H9 (cell line): ENCODE results near the gene SLC24A4. TPM values are rescaled to one million over a fixed set of nuclear protein-coding genes. Genes with fewer than 3 reads are reported as not detected.

ENCODE experiments used
- DNase-seq: peaks from one replicate; pipeline ENCODE4 v3.0.0-alpha.2; 2017
- H2AFZ ChIP-seq: one replicate; pipeline ENCODE4 v1.6.1; 2013; ENCODE audit warnings: mild to moderate bottlenecking, low read length, control low read depth, moderate library complexity
- H2AK5ac ChIP-seq: 2 replicates; pipeline ENCODE4 v1.6.1; 2013; ENCODE audit warnings: low read length, control low read depth, mixed read lengths; ENCODE audit not compliant: insufficient read length
- H2BK120ac ChIP-seq: one replicate; pipeline ENCODE4 v1.6.1; 2013; ENCODE audit warnings: low read depth, mild to moderate bottlenecking, low read length, control low read depth, inconsistent platforms; ENCODE audit not compliant: poor library complexity, severe bottlenecking
- H2BK12ac ChIP-seq: 2 replicates; pipeline ENCODE4 v1.6.1; 2013; ENCODE audit warnings: low read length, control low read depth, mixed read lengths, low read depth; ENCODE audit not compliant: insufficient read length
- H2BK15ac ChIP-seq: 2 replicates; pipeline ENCODE4 v1.6.1; 2013; ENCODE audit warnings: low read depth, low read length, control low read depth
- H2BK20ac ChIP-seq: one replicate; pipeline ENCODE4 v1.6.1; 2013; ENCODE audit warnings: low read depth, mild to moderate bottlenecking, low read length, control low read depth, inconsistent platforms; ENCODE audit not compliant: poor library complexity, severe bottlenecking
- H2BK5ac ChIP-seq: 2 replicates; pipeline ENCODE4 v1.6.1; 2013; ENCODE audit warnings: low read length, control low read depth, mixed read lengths; ENCODE audit not compliant: insufficient read length
- H3K14ac ChIP-seq: 2 replicates; pipeline ENCODE4 v1.6.1; 2013; ENCODE audit warnings: low read length, control low read depth; ENCODE audit not compliant: insufficient read depth
- H3K18ac ChIP-seq: 2 replicates; pipeline ENCODE4 v1.6.1; 2013; ENCODE audit warnings: low read depth, mild to moderate bottlenecking, mixed read lengths, low read length, control low read depth; ENCODE audit not compliant: insufficient read length
- H3K23ac ChIP-seq: 2 replicates; pipeline ENCODE4 v1.6.1; 2013; ENCODE audit warnings: low read length, control low read depth, mixed read lengths, low read depth; ENCODE audit not compliant: insufficient read length
- H3K23me2 ChIP-seq: 2 replicates; pipeline ENCODE4 v1.6.1; 2013; ENCODE audit warnings: low read depth, mild to moderate bottlenecking, mixed read lengths, low read length, control low read depth; ENCODE audit not compliant: insufficient read length, poor library complexity, severe bottlenecking
- H3K27ac ChIP-seq: 2 replicates; pipeline ENCODE4 v1.5.1; 2013; ENCODE audit warnings: low read length, control low read depth, mixed read lengths, low read depth; ENCODE audit not compliant: insufficient read length
- H3K27me3 ChIP-seq: 2 replicates; pipeline ENCODE4 v1.6.1; 2013; ENCODE audit warnings: low read length, control low read depth, inconsistent platforms; ENCODE audit not compliant: insufficient read depth
- H3K4ac ChIP-seq: 2 replicates; pipeline ENCODE4 v1.6.1; 2013; ENCODE audit warnings: low read depth, mild to moderate bottlenecking, control low read depth, inconsistent platforms, low read length, moderate library complexity
- H3K4me1 ChIP-seq: 2 replicates; pipeline ENCODE4 v1.6.1; 2013; ENCODE audit warnings: low read length, control low read depth, inconsistent platforms; ENCODE audit not compliant: insufficient read depth
- H3K4me2 ChIP-seq: 2 replicates; pipeline ENCODE4 v1.6.1; 2013; ENCODE audit warnings: low read length, control low read depth, mixed read lengths; ENCODE audit not compliant: insufficient read length, insufficient read depth
- H3K56ac ChIP-seq: 2 replicates; pipeline ENCODE4 v1.6.1; 2013; ENCODE audit warnings: low read depth, mild to moderate bottlenecking, mixed read lengths, low read length, control low read depth; ENCODE audit not compliant: insufficient read length
- H3K79me1 ChIP-seq: 2 replicates; pipeline ENCODE4 v1.6.1; 2013; ENCODE audit warnings: low read depth, mild to moderate bottlenecking, moderate library complexity, low read length, control low read depth, inconsistent platforms; ENCODE audit not compliant: insufficient read depth, poor library complexity, severe bottlenecking
- H3K79me2 ChIP-seq: 2 replicates; pipeline ENCODE4 v1.6.1; 2013; ENCODE audit warnings: low read length, control low read depth, inconsistent platforms; ENCODE audit not compliant: insufficient read depth
- H3K9ac ChIP-seq: 2 replicates; pipeline ENCODE4 v1.6.1; 2013; ENCODE audit warnings: low read length, control low read depth, mixed read lengths; ENCODE audit not compliant: insufficient read length; ENCODE audit errors: extremely low read depth
- H3K9me3 ChIP-seq: one replicate; pipeline ENCODE4 v1.6.1; 2013; ENCODE audit warnings: low read depth, low read length, inconsistent platforms; ENCODE audit not compliant: control insufficient read depth
- H3T11ph ChIP-seq: one replicate; pipeline ENCODE4 v1.6.1; 2013; ENCODE audit warnings: mild to moderate bottlenecking, low read length, control low read depth, inconsistent platforms
- H4K20me1 ChIP-seq: one replicate; pipeline ENCODE4 v1.6.1; 2013; ENCODE audit not compliant: control insufficient read depth, insufficient read length, insufficient read depth
- H4K5ac ChIP-seq: 2 replicates; pipeline ENCODE4 v1.6.1; 2013; ENCODE audit warnings: low read depth, mild to moderate bottlenecking, mixed read lengths, low read length, control low read depth; ENCODE audit not compliant: insufficient read length
- H4K8ac ChIP-seq: replicated peaks from 2 replicates; pipeline ENCODE4 v1.6.1; 2013; ENCODE audit warnings: low read length, control low read depth, mixed read lengths, low read depth; ENCODE audit not compliant: insufficient read length
- H4K91ac ChIP-seq: 2 replicates; pipeline ENCODE4 v1.6.1; 2013; ENCODE audit warnings: low read depth, mild to moderate bottlenecking, moderate library complexity, mixed read lengths, low read length, control low read depth; ENCODE audit not compliant: insufficient read length
- H3K27ac Mint-ChIP-seq, 3 experiments: 2 replicates in 2 of 3; 3 replicates in 1 of 3; pipeline ENCODE4 v1.8.0; 2020 to 2021; ENCODE audit warnings: mixed read lengths in 3 of 3, mild to moderate bottlenecking in 1 of 3, moderate library complexity in 1 of 3
- H3K27me3 Mint-ChIP-seq: 2 replicates; pipeline ENCODE4 v1.8.0; 2021; ENCODE audit warnings: low read depth, mild to moderate bottlenecking, moderate library complexity, mixed read lengths
- H3K36me3 Mint-ChIP-seq, 3 experiments: 2 replicates in 2 of 3; 3 replicates in 1 of 3; pipeline ENCODE4 v1.8.0; 2020 to 2021; ENCODE audit warnings: low read depth in 3 of 3, mixed read lengths in 3 of 3; ENCODE audit not compliant: insufficient read depth in 1 of 3
- H3K4me1 Mint-ChIP-seq, 2 experiments: 2 replicates each; pipeline ENCODE4 v1.8.0; 2020; ENCODE audit warnings: mixed read lengths in 2 of 2
- H3K4me3 Mint-ChIP-seq, 2 experiments: 2 replicates in 1 of 2; 3 replicates in 1 of 2; pipeline ENCODE4 v1.8.0; 2020 to 2021; ENCODE audit warnings: mild to moderate bottlenecking in 2 of 2, mixed read lengths in 2 of 2, moderate library complexity in 1 of 2
- H3K9me3 Mint-ChIP-seq, 2 experiments: 2 replicates in 1 of 2; 3 replicates in 1 of 2; pipeline ENCODE4 v1.8.0; 2020; ENCODE audit warnings: mild to moderate bottlenecking in 2 of 2, mixed read lengths in 2 of 2, moderate library complexity in 1 of 2
- WGBS: extraction: QIAGEN DNeasy Blood & Tissue Kit; methylation state at CpG from one replicate; pipeline ENCODE4 v1.1.7; 2013; ENCODE audit warnings: missing lambda C conversion rate, low lambda C conversion rate, mixed read lengths; ENCODE audit not compliant: insufficient read length; ENCODE audit errors: extremely low coverage; 5-methylcytosine and 5-hydroxymethylcytosine counted together
- total RNA-seq: library from RNA; stranded (reverse); gene quantifications from 2 replicates; pipeline ENCODE4 v1.2.1, GENCODE V29; 2021
- TF ChIP-seq, protein P1 (sequence below): fragments of 200-600 bp; sonication (generic); conservative IDR thresholded peaks from 3 replicates; pipeline ENCODE4 v1.8.0; 2021; ENCODE audit warnings: antibody characterized with exemption, mild to moderate bottlenecking

Gene SLC24A4
- total RNA-seq, 1 experiment from 2014 or later, result 0.24 TPM

GRCh38 chr14:92308716-92309115, 14.2 kb upstream of the SLC24A4 start:
- H3K4me3 Mint-ChIP-seq, result no peak overlapping the region
- H3K56ac ChIP-seq, result no peak overlapping the region
- no peak overlapping the region for H2AFZ ChIP-seq
- no peak overlapping the region for H2BK5ac ChIP-seq
- no peak overlapping the region for H3T11ph ChIP-seq
- no peak overlapping the region for H3K14ac ChIP-seq
- H3K27ac ChIP-seq, result no peak overlapping the region
- H3K27me3 Mint-ChIP-seq, result peaks cover 8% of the 10 kb centered on the region
- no peak overlapping the region for H2BK15ac ChIP-seq
- WGBS, result no CpG with 5 or more reads among the region's 8 CpGs
- H4K5ac ChIP-seq, result no peak overlapping the region
- no peak overlapping the region for H4K8ac ChIP-seq
- no peaks in the 10 kb centered on the region for H3K27me3 ChIP-seq
- DNase-seq, result no peak
- no peaks in the 10 kb centered on the region for H3K23me2 ChIP-seq
- no peak overlapping the region for H4K91ac ChIP-seq
- no peaks in the 10 kb centered on the region for H3K79me1 ChIP-seq
- no peak overlapping the region for H2AK5ac ChIP-seq
- no peak overlapping the region for H3K18ac ChIP-seq
- no peak overlapping the region for H2BK120ac ChIP-seq
- TF ChIP-seq, protein P1, sequence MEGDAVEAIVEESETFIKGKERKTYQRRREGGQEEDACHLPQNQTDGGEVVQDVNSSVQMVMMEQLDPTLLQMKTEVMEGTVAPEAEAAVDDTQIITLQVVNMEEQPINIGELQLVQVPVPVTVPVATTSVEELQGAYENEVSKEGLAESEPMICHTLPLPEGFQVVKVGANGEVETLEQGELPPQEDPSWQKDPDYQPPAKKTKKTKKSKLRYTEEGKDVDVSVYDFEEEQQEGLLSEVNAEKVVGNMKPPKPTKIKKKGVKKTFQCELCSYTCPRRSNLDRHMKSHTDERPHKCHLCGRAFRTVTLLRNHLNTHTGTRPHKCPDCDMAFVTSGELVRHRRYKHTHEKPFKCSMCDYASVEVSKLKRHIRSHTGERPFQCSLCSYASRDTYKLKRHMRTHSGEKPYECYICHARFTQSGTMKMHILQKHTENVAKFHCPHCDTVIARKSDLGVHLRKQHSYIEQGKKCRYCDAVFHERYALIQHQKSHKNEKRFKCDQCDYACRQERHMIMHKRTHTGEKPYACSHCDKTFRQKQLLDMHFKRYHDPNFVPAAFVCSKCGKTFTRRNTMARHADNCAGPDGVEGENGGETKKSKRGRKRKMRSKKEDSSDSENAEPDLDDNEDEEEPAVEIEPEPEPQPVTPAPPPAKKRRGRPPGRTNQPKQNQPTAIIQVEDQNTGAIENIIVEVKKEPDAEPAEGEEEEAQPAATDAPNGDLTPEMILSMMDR, result no peak
- H3K79me2 ChIP-seq, result no peaks in the 10 kb centered on the region
- H3K4me1 ChIP-seq, result no peaks in the 10 kb centered on the region
- H3K4me1 Mint-ChIP-seq, result no peaks in the 10 kb centered on the region
- no peaks in the 10 kb centered on the region for H3K9me3 ChIP-seq
- H4K20me1 ChIP-seq, result no peaks in the 10 kb centered on the region
- no peaks in the 10 kb centered on the region for H3K36me3 Mint-ChIP-seq
- no peak overlapping the region for H3K27ac Mint-ChIP-seq
- H3K4me2 ChIP-seq, result no peak overlapping the region
- no peak overlapping the region for H3K23ac ChIP-seq
- no peaks in the 10 kb centered on the region; a peak in 1 of 5 replicates for H3K9me3 Mint-ChIP-seq
- H3K9ac ChIP-seq, result no peak overlapping the region
- no peak overlapping the region for H2BK12ac ChIP-seq
- H3K4ac ChIP-seq, result no peak overlapping the region
- no peak overlapping the region for H2BK20ac ChIP-seq
